H1 (cell line): Measurements from ENCODE around the gene RNASE13.

ENCODE experiments used
- ATF3 ChIP-seq: IDR thresholded peaks from 2 replicates; pipeline ENCODE4 v1.6.1; 2011; ENCODE audit warnings: low read depth, mild to moderate bottlenecking, low read length; ENCODE audit not compliant: insufficient read depth
- BRCA1 ChIP-seq: IDR thresholded peaks from 2 replicates; pipeline ENCODE4 v1.6.1; 2012; ENCODE audit warnings: low read depth, low read length, improper control_type of control experiment
- CTCF ChIP-seq, 3 experiments: IDR thresholded peaks; 1 replicate in 2 of 3; 2 replicates in 1 of 3; pipeline versions ENCODE4 v1.5.1 to v1.6.1; 2011; ENCODE audit warnings: low read length in 3 of 3, mild to moderate bottlenecking in 3 of 3, inconsistent platforms in 2 of 3, low read depth in 1 of 3, moderate library complexity in 1 of 3; ENCODE audit not compliant: insufficient read depth in 1 of 3; ENCODE audit errors: control extremely low read depth in 1 of 3
- EP300 ChIP-seq, 2 experiments: IDR thresholded peaks; 1 replicate in 1 of 2; 2 replicates in 1 of 2; pipeline ENCODE4 v1.6.1; 2011 to 2012; ENCODE audit warnings: low read depth in 2 of 2, low read length in 2 of 2, mild to moderate bottlenecking in 2 of 2, borderline replicate concordance in 1 of 2, inconsistent platforms in 1 of 2, moderate library complexity in 1 of 2
- EZH2 ChIP-seq: fragments of 200-600 bp; sonication (generic); IDR thresholded peaks from 2 replicates; pipeline ENCODE4 v1.7.1; 2012; ENCODE audit warnings: low read depth, mild to moderate bottlenecking, moderate library complexity, low read length, inconsistent platforms; ENCODE audit not compliant: severe bottlenecking
- MAX ChIP-seq: IDR thresholded peaks from 2 replicates; pipeline ENCODE4 v1.6.1; 2012; ENCODE audit warnings: inconsistent platforms
- POLR2A ChIP-seq, 2 experiments: IDR thresholded peaks; 1 replicate in 1 of 2; 2 replicates in 1 of 2; pipeline ENCODE4 v1.6.1; 2011; ENCODE audit warnings: low read depth in 2 of 2, low read length in 2 of 2, mild to moderate bottlenecking in 2 of 2; ENCODE audit errors: control extremely low read depth in 1 of 2
- SIX5 ChIP-seq: IDR thresholded peaks from 2 replicates; pipeline ENCODE4 v1.6.1; 2011; ENCODE audit warnings: mild to moderate bottlenecking, low read depth, low read length
- SRF ChIP-seq: IDR thresholded peaks from 2 replicates; pipeline ENCODE4 v1.6.1; 2011; ENCODE audit warnings: mild to moderate bottlenecking, low read depth, low read length, moderate library complexity

GRCh38 chr14:21068521-21069387, 34.1 kb upstream of the RNASE13 start:
- TF ChIP-seq EP300 (IDR thresholded peaks at IDR 0.05; ENCODE audit: borderline replicate concordance in 1 of 2, low read depth in 2 of 2, low read length in 2 of 2) (no peak), BRCA1 (no peak), ATF3 (no peak), CTCF (IDR thresholded peaks at IDR 0.05; ENCODE audit: control extremely low read depth in 1 of 3, insufficient read depth in 1 of 3, low read depth in 1 of 3, low read length in 3 of 3) (peak; percentile 36 to 66 (median 52)), MAX (peak; percentile 10; the same call in 1 of the 2 replicates), SRF (no peak), EZH2 (no peak), POLR2A (IDR thresholded peaks at IDR 0.05; ENCODE audit: control extremely low read depth in 1 of 2, low read depth in 2 of 2, low read length in 2 of 2) (no peak; a peak in 1 of 3 replicates), SIX5 (no peak)
